Measurements from ENCODE around the gene CBR3.

DNA sequence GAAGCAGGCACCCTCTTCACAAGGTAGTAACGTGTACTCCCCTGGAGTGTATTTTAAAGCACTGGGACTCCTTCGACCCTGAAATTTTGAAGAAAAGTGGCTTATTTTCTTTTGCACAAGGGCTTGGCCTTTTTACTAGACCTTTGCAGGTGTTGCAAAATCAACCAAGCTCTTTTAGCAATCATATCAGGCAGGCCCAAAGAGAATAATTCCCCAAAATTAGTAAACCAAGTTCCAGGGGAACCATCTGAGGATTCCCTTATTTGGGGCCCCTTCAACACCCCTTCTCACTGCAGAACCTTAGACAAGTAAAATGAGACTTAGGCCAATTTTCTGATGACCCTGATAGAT, 36.7 kb upstream of the CBR3 start:
- TF ChIP-seq, protein P1, sequence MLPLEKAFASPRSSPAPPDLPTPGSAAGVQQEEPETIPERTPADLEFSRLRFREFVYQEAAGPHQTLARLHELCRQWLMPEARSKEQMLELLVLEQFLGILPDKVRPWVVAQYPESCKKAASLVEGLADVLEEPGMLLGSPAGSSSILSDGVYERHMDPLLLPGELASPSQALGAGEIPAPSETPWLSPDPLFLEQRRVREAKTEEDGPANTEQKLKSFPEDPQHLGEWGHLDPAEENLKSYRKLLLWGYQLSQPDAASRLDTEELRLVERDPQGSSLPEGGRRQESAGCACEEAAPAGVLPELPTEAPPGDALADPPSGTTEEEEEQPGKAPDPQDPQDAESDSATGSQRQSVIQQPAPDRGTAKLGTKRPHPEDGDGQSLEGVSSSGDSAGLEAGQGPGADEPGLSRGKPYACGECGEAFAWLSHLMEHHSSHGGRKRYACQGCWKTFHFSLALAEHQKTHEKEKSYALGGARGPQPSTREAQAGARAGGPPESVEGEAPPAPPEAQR (CRISPR knock-in tag; IDR thresholded peaks at IDR 0.05) = no peak
- TF ChIP-seq STAT6 (CRISPR knock-in tag; conservative IDR thresholded peaks at IDR 0.05; ENCODE audit: low read depth) = no peak
- TF ChIP-seq, protein P2, sequence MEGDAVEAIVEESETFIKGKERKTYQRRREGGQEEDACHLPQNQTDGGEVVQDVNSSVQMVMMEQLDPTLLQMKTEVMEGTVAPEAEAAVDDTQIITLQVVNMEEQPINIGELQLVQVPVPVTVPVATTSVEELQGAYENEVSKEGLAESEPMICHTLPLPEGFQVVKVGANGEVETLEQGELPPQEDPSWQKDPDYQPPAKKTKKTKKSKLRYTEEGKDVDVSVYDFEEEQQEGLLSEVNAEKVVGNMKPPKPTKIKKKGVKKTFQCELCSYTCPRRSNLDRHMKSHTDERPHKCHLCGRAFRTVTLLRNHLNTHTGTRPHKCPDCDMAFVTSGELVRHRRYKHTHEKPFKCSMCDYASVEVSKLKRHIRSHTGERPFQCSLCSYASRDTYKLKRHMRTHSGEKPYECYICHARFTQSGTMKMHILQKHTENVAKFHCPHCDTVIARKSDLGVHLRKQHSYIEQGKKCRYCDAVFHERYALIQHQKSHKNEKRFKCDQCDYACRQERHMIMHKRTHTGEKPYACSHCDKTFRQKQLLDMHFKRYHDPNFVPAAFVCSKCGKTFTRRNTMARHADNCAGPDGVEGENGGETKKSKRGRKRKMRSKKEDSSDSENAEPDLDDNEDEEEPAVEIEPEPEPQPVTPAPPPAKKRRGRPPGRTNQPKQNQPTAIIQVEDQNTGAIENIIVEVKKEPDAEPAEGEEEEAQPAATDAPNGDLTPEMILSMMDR (IDR thresholded peaks at IDR 0.05) = no peak
- no peak for TF ChIP-seq CREB1 (CRISPR knock-in tag; IDR thresholded peaks at IDR 0.05)
- TF ChIP-seq SMAD4 (CRISPR knock-in tag; IDR thresholded peaks at IDR 0.05) = no peak
- TF ChIP-seq SMAD3 (CRISPR knock-in tag; IDR thresholded peaks at IDR 0.05; ENCODE audit: borderline replicate concordance) = no peak
- TF ChIP-seq FOXP1 (CRISPR knock-in tag; IDR thresholded peaks at IDR 0.05; ENCODE audit: borderline replicate concordance) = no peak
- no peak for TF ChIP-seq KAT7 (CRISPR knock-in tag; IDR thresholded peaks at IDR 0.05; ENCODE audit: borderline replicate concordance)
- TF ChIP-seq CBFB (CRISPR knock-in tag; IDR thresholded peaks at IDR 0.05; ENCODE audit: low read depth) = no peak
- TF ChIP-seq ZBTB21 (CRISPR knock-in tag; IDR thresholded peaks at IDR 0.05; ENCODE audit: borderline replicate concordance) = no peak
- no peak for TF ChIP-seq TEAD4 (CRISPR knock-in tag; IDR thresholded peaks at IDR 0.05)
- TF ChIP-seq MAX (CRISPR knock-in tag; IDR thresholded peaks at IDR 0.05) = no peak
- no peak for TF ChIP-seq NR1H2 (CRISPR knock-in tag; IDR thresholded peaks at IDR 0.05)

All from WTC11 (cell line).